ENCODE measurements around the gene CIITA. TPM values are rescaled to one million over a fixed set of nuclear protein-coding genes. Genes with fewer than 3 reads are reported as not detected.

The CIITA gene
- total RNA-seq, 2 donors from 2014 or later = 3.2 to 3.4 TPM

DNA sequence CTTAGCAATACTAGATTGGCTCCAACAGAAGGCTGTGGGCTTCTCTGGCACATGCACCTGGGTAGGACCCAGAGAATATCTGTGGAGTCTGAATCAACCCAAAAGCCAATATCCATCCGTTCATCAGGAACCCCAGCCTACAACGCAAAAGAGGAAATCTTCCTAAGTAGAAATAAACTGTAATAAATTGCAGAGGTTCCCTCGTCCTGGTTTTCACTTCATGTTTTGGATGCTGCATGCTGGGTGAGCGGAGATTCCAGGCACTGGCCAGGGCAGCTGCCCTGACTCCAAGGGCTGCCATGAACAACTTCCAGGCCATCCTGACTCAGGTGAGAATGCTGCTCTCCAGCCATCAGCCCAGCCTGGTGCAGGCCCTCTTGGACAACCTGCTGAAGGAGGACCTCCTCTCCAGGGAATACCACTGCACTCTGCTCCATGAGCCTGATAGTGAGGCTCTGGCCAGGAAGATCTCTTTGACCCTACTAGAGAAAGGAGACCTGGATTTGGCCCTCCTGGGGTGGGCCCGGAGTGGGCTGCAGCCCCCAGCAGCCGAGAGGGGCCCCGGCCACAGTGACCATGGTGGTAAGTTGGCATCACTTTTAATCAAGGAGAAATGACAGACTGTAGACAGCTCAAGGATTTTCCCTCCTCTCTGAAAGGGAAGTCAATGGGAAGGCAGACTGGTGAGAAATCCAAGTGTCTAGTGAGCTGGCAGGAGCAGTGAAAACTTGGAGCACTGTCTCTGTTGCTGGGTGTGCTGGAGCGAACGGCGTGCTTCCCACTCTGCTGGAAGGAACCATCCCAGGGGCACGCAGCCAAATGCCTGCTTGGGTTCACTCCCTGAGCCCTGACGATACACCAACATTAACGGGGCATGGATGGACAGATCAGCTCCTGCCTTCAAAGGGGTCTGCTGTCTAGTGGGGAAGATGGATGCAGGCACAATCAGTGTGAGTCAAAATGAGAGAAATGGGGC, 10.7 kb upstream of the CIITA start:
- Histone ChIP-seq H3K27me3 (no peaks in the 10 kb centered on the region), H3K4me1 (peaks cover 0 to 23% of the 10 kb centered on the region in 2 donors), H3K9me3 (no peaks in the 10 kb centered on the region), H3K36me3 (no peaks in the 10 kb centered on the region), H3K27ac (peak overlapping the region in 1 of 2 donors; percentile 1), H3K4me3 (no peak overlapping the region)
- TF ChIP-seq, protein P1, sequence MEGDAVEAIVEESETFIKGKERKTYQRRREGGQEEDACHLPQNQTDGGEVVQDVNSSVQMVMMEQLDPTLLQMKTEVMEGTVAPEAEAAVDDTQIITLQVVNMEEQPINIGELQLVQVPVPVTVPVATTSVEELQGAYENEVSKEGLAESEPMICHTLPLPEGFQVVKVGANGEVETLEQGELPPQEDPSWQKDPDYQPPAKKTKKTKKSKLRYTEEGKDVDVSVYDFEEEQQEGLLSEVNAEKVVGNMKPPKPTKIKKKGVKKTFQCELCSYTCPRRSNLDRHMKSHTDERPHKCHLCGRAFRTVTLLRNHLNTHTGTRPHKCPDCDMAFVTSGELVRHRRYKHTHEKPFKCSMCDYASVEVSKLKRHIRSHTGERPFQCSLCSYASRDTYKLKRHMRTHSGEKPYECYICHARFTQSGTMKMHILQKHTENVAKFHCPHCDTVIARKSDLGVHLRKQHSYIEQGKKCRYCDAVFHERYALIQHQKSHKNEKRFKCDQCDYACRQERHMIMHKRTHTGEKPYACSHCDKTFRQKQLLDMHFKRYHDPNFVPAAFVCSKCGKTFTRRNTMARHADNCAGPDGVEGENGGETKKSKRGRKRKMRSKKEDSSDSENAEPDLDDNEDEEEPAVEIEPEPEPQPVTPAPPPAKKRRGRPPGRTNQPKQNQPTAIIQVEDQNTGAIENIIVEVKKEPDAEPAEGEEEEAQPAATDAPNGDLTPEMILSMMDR (IDR thresholded peaks at IDR 0.05) = no peak
- DNase-seq (ENCODE audit: low spot score) = no peak

DNA sequence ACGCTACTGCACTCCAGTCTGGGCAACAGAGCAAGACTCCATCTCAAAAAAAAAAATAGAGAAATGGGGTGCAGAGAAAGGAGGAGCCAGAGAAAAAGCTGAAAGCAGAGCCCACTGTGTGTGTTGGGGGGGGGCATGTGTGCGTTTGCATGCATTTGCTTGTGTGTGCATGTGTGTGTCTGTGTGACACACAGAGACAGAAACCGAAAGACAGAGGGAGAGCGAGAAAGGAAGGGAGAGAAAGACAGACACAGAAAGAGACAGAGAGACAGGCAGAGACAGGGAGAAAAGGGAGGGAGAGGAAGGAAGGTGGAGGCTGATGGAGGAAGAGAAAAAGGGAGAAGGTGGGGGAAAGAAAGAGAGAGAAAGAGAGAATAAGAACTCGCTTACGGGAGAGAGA, 9.8 kb upstream of the CIITA start:
- DNase-seq (ENCODE audit: low spot score) = no peak
- no peaks in the 10 kb centered on the region for H3K36me3 ChIP-seq
- no peak overlapping the region for H3K4me3 ChIP-seq
- no peak overlapping the region for H3K27ac ChIP-seq
- TF ChIP-seq, protein P1 (IDR thresholded peaks at IDR 0.05) = no peak
- peaks cover 0 to 32% of the 10 kb centered on the region in 2 donors for H3K4me1 ChIP-seq
- no peaks in the 10 kb centered on the region for H3K27me3 ChIP-seq
- no peaks in the 10 kb centered on the region for H3K9me3 ChIP-seq

DNA sequence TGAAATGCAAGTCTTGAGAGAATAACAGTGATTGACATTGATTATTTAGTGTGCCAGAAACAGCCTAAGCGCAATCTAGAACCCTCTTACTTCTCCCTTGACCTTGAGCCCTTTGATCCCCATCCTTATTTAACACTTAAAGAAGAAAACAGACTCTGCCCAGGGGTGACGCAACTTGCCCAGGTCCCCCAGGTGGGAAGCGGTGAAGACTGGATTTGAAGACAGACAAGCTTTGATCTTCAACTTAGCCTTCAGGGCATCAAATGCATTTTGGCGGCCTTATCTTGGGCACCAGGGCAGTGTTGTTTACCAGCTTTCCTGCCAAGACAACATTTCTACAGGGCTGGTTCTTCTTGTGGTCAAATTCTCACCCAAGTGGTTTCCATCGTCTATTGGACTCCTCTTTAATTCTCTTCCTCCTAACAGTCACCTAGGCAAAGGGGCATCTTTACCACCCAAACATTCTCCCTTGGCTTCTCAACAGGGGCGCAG, 8.9 kb upstream of the CIITA start:
- Histone ChIP-seq H3K4me1 (peaks cover 0 to 32% of the 10 kb centered on the region in 2 donors), H3K9me3 (no peaks in the 10 kb centered on the region), H3K4me3 (peak overlapping the region in 1 of 2 donors; percentile 17), H3K27ac (peak overlapping the region; percentile 51 to 55), H3K27me3 (no peaks in the 10 kb centered on the region), H3K36me3 (no peaks in the 10 kb centered on the region)
- TF ChIP-seq, protein P1 (IDR thresholded peaks at IDR 0.05) = no peak
- DNase-seq (ENCODE audit: low spot score) = no peak

DNA sequence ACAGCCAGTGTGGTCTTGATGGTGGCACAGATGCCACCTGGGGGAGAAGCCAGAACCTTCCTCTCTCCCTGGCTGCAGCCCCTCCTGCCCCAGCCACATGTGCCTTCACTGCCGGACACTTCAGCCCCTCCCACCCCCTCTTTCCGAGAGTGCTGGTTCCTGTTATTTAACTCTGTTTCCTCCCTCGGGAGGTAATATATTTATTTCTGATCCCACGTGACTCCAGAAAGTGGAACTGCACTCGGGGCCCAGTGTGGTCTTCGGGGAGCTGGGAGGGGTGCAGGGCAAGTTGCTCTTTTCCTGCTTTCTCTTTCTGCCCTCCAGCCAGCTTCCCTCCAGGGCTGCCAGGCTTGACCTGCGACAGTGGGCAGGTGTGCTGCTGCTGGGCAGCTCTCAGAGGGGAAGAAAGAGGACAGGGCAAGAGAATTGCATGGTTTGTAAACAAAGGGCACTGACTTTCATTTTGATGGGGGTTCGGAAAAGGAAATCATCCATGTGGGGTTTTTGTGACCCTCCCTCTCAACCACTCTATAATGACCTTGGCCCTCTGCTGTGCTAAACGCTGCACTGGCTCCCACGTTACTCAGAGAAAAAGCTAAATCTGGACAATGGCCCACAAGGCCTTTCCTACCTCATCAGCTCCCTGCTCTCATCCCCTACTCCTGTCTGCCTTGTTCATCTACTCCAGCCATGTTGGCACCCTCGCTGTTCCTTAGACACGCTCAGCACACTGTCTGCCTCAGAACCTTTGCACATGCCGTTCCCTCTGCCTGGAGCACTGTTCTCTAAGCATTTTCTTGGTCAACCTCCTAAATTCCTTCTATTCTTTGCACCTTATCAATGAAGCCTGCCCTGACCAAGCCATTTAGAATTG, 8.2 kb upstream of the CIITA start:
- Histone ChIP-seq H3K4me1 (peaks cover 0 to 32% of the 10 kb centered on the region in 2 donors), H3K36me3 (no peaks in the 10 kb centered on the region), H3K4me3 (peak overlapping the region in 1 of 2 donors; percentile 17), H3K9me3 (no peaks in the 10 kb centered on the region), H3K27me3 (no peaks in the 10 kb centered on the region), H3K27ac (peak overlapping the region; percentile 51 to 55)
- TF ChIP-seq, protein P1 (IDR thresholded peaks at IDR 0.05) = no peak
- DNase-seq (ENCODE audit: low spot score) = no peak

DNA sequence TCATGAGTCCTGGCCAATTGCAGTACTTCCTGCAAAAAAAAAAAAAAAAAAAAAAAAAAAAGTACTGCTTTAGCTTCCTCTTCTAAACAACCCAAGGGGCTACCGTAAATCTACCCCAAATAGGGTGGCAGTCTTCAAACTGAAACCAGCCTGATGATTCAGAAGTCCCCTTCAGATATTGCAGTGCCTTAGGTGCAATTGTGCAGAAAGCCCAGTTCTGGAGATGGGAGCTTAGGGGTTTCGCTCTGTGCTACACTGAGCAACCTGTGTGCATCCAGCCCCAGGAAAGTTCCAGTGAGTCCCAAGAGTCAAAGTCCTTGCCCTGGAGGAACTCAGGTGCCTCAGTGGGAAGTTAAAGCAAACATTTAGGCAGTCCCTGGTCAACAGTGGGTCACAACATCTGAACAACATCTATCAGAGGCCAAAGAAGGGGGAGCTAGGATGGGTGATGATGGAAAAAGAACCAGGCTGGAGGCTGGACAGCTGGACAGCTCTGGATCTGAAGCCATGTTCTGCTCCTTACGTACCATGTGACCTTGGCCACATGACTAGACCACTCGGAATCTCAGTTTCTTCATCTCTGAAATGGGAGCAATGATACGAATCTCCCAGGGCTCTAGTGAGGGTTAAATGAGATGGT, 6.7 kb upstream of the CIITA start:
- TF ChIP-seq, protein P1 (IDR thresholded peaks at IDR 0.05) = no peak
- H3K27ac ChIP-seq = no peak overlapping the region
- H3K27me3 ChIP-seq = no peaks in the 10 kb centered on the region
- H3K9me3 ChIP-seq = no peaks in the 10 kb centered on the region
- no peak overlapping the region for H3K4me3 ChIP-seq
- H3K36me3 ChIP-seq = no peaks in the 10 kb centered on the region
- H3K4me1 ChIP-seq = peaks cover 0 to 32% of the 10 kb centered on the region in 2 donors
- no peak for DNase-seq (ENCODE audit: low spot score)
